Subcutaneous adipose tissue (tissue), 4 donors: ENCODE measurements around the gene FMO2. TPM values are rescaled to one million over a fixed set of nuclear protein-coding genes. Genes with fewer than 3 reads are reported as not detected.

Source experiments
- CTCF ChIP-seq: fragments of 450-650 bp; IDR thresholded peaks from one replicate; pipeline ENCODE4 v1.5.1; 2016; ENCODE audit warnings: low read depth, mild to moderate bottlenecking, control low read depth, antibody characterized with exemption, moderate library complexity
- total RNA-seq, 4 donors: library from RNA; depleted of rRNA; stranded (reverse); fragments of >200 nt; gene quantifications; one replicate each; pipeline ENCODE4 v1.1.0, GENCODE V29; 2016

Gene FMO2
- total RNA-seq, 4 donors from 2014 or later, result 58.5 to 158 (median 88.3) TPM

DNA sequence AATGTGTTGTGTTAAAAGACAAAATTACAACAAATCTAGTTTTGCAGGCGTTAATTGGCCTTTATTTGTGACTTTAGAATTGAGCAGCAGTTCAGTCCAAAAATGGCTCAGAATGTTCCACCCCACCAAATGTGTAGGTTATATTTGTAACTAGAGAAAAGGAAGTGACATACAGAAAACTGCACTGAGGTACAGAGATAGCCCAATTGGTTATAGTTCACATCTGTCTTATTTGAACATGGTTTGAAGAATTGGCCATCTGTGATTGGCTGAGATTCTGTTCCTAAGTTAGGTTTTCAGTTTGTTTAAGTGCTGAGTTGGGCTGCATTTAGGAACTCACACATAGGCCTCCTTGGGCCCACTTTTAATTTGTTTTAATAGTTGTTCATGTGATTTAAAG is 12.0 kb upstream of the FMO2 start:
- no peak for TF ChIP-seq CTCF

GRCh38 chr1:171174560-171175294 is 10.4 kb upstream of the FMO2 start:
- TF ChIP-seq CTCF, result no peak

GRCh38 chr1:171177261-171177660 is 7.8 kb upstream of the FMO2 start:
- no peak for TF ChIP-seq CTCF

- TF ChIP-seq CTCF, result no peak
Measured at GRCh38 chr1:171179318-171180227, 5.5 kb upstream of the FMO2 start.

DNA sequence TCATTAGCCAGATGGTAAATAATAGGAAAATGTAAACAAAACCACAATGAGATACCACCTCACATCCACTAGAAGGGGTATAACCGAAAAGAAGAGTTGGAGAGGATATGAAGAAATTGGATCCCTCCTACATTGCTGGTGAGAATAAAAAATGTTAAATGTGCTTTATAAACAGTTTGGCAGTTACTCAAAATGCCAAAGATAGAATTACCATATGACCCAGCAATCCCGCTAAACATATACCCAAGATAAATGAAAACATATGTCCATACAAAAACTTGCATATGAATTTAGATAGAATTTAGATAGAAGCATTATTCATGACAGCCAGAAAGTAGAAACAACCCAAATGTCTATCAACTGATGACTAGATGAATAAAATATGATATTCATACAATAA is 4.4 kb upstream of the FMO2 start:
- no peak for TF ChIP-seq CTCF

DNA sequence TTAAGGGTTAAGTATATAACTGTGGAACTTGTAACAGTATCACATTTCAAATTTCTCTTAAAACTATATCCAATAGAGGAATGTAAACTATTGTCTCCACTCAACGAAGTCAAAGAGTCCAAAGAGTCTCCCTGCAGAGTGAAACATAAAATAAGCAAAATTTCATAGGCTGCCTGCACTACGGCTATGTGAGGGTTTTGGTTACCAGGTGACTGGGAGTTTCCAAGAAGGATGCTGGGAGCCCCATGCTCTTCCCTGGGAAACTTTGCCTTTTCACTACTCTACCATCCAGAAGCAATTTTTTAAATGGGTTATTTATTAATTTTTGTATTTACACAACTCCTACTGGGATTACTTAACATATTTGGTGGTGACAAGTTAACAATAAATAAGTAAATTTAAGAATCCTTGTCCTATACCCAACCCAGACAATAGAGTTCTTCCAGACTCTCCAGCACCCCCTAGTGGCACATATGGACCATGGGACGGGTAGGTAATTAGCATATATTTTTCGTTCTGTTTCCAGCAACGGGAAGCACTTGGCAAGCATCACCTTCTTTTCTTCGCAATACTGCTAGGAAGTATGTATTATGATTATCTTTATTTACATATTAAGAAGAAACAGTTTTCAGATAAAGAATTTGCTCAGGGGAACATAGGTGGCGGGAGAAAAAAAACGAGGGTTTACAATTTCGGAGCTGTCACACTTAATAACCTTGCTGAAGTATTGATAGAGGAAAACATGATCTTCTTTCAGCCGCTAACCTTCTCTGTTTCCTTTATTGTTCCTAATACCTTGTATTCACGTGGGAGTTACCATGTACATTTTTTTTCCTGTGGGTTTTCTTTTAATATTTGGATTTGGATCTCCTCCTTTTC is 3.5 kb downstream of the FMO2 start:
- no peak for TF ChIP-seq CTCF
